GM21528 (cell line): Measurements from ENCODE around the gene TOP3B.
"Not testable (repeated sequence)": the region's sequence is repeated elsewhere in the genome, so short reads cannot be mapped to it uniquely, and the experiment has no call there.

Experiments
- ATAC-seq: cut with Tn5 transposase; IDR thresholded peaks from one replicate; pipeline ENCODE4 v1.9.1; 2021; ENCODE audit warnings: mild to moderate bottlenecking, moderate library complexity; ENCODE audit not compliant: unreplicated experiment, low FRiP score

Gene TOP3B

DNA sequence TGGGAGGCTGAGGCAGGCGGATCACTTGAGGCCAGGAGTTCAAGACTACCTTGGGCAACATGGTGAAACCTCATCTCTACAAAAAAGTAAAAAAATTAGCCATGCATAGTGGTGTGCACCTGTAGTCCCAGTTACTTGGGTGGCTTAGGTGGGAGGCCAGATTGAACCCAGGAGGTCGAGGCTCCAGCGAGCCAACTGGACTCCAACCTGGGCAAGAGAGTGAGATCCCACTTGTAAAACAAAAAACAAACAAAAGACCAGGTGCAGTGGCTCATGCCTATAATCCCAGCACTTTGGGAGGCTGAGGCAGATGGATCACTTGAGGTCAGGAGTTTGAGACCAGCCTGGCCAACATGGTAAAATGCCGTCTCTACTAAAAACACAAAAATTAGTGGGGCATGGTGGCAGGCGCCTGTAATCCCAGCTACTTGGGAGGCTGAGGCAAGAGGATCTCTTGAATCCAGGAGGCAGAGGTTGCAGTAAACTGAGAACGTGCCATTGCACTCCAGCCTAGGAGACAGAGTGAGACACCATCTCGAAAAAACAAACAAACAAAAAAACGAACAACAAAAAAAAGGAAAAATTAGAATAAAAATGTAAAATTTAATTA lies 68.4 kb downstream of the TOP3B start:
- ATAC-seq: not testable (repeated sequence)

DNA sequence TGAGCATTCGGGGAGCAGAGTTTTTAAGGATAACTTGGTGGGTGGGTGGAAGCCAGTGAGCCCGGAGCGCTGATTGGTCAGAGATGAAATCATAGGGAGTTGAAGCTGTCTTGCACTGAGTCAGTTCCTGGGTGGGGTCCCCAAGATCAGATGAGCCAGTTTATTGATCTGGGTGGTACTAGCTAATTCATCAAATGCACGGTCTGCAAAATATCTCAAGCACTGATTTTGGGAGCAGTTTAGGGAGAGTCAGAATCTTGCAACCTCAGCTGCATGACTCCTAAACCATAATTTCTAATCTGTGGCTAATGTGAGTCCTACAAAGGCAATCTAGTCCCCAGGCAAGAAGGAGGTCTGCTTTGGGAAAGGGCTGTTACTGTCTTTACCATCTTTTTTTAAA lies 72.2 kb downstream of the TOP3B start:
- not testable (repeated sequence) for ATAC-seq

DNA sequence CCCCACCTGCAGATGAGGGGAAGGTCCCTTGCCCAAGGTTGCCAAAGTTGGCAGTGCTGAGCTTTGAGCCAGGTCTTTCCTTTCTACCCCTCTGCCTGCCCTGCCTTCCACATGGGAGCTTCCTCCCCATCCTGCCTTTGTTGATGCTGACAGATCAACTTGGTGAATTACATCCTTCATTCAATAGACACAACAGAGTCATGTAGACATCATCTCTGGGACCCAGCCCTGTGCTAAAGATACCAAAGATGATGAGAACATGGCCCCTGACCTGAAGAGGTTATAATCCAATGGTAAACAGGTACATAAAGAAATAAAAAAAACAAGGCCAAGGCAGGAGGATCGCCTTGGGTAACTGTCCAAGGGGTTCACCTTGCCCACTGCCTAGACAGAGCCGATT lies 72.7 kb downstream of the TOP3B start:
- no peak for ATAC-seq

DNA sequence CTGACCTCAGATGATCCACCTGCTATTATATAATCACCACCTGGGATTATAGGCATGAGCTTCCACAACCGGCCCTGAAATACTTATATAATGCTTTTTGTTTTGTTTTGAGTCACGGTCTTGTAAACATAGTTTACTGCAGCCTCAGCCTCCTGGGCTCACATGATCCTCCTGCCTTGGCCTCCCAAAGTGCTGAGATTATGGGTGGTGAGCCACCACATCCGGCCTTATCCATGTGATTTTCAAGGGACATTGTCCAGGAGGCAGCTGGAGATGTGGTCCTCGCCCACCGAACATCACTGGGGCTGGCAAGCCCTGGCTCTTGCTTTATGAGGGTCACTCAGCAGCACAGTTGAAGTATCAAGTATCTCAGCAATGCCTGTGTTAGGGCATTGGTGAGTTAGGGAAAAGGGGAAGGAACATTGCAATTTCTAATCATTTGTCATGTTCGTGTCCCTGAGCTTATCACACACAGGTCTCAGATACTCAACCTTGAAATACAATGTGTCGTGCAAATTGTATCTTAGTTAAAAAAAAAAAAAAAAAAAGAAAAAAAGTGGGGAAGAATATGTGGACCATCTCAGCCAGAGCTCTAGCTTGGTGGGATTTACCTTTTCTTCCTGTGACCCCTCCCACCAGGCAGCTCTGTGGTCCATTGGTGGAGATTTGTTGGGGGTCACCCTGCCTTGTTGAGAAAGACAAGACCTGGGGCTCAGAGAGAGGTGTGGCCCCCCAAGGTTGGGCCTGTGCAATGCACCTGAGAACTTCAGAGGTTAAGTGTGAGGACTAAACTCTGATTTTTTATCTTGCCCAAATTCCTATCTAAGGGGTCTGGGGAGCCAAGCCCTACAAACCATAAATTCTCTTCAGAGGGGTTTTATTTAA lies 74.7 kb downstream of the TOP3B start:
- ATAC-seq: no peak
